Loucy (cell line): Measurements from ENCODE around the gene KBTBD4.

ENCODE experiments used
- H2AFZ ChIP-seq: fragments of 200-600 bp; sonication (generic); 2 replicates; pipeline ENCODE4 v1.6.0; 2016; ENCODE audit warnings: antibody characterized with exemption, mild to moderate bottlenecking, low read length, moderate library complexity
- H3F3A ChIP-seq: fragments of 200-600 bp; 2 replicates; pipeline ENCODE4 v1.6.0; 2016; ENCODE audit warnings: antibody characterized with exemption, low read depth, mild to moderate bottlenecking
- H3K27me3 ChIP-seq: fragments of 200-600 bp; sonication (generic); 2 replicates; pipeline ENCODE4 v1.6.1; 2014; ENCODE audit warnings: low read length, mild to moderate bottlenecking; ENCODE audit not compliant: insufficient read depth, poor library complexity, severe bottlenecking
- H3K36me3 ChIP-seq: fragments of 200-600 bp; sonication (generic); 2 replicates; pipeline ENCODE4 v1.6.1; 2016; ENCODE audit warnings: low read length; ENCODE audit not compliant: insufficient read depth
- H3K4me1 ChIP-seq: fragments of 200-600 bp; sonication (generic); 2 replicates; pipeline ENCODE4 v1.5.1; 2014; ENCODE audit warnings: low read length, mild to moderate bottlenecking; ENCODE audit not compliant: insufficient read depth, poor library complexity, severe bottlenecking
- H3K4me2 ChIP-seq: fragments of 200-600 bp; sonication (generic); 2 replicates; pipeline ENCODE4 v1.6.0; 2014; ENCODE audit warnings: antibody characterized with exemption, low read length, low read depth, mild to moderate bottlenecking; ENCODE audit not compliant: poor library complexity, severe bottlenecking
- H3K4me3 ChIP-seq: fragments of 200-600 bp; sonication (generic); 2 replicates; pipeline ENCODE4 v1.5.1; 2014; ENCODE audit warnings: low read length, mild to moderate bottlenecking, mixed read lengths; ENCODE audit not compliant: poor library complexity, severe bottlenecking
- H3K79me2 ChIP-seq: fragments of 200-600 bp; sonication (generic); 2 replicates; pipeline ENCODE4 v1.6.1; 2014; ENCODE audit warnings: low read length; ENCODE audit not compliant: insufficient read depth
- H3K9ac ChIP-seq: fragments of 200-600 bp; sonication (generic); 2 replicates; pipeline ENCODE4 v1.6.0; 2014; ENCODE audit warnings: mild to moderate bottlenecking, low read depth, low read length, moderate library complexity; ENCODE audit not compliant: poor library complexity, severe bottlenecking
- H3K9me2 ChIP-seq: fragments of 200-600 bp; sonication (generic); replicated peaks from 2 replicates; pipeline ENCODE4 v1.6.1; 2016; ENCODE audit warnings: low read depth, low read length, mixed read lengths
- H3K9me3 ChIP-seq: fragments of 200-600 bp; sonication (generic); 2 replicates; pipeline ENCODE4 v1.6.1; 2014; ENCODE audit warnings: mild to moderate bottlenecking, antibody characterized with exemption, low read length, low read depth; ENCODE audit not compliant: insufficient read depth
- H4K20me1 ChIP-seq: fragments of 200-600 bp; sonication (generic); 2 replicates; pipeline ENCODE4 v1.6.0; 2014; ENCODE audit warnings: antibody characterized with exemption, low read length, mild to moderate bottlenecking; ENCODE audit not compliant: insufficient read depth, poor library complexity, severe bottlenecking
- CTCF ChIP-seq: fragments of 200-600 bp; sonication (generic); conservative IDR thresholded peaks from 2 replicates; pipeline ENCODE4 v1.5.1; 2014; ENCODE audit warnings: mild to moderate bottlenecking, antibody characterized with exemption, low read length
- EZH2phosphoT487 ChIP-seq: fragments of 200-600 bp; IDR thresholded peaks from 2 replicates; pipeline ENCODE4 v1.6.1; 2018; ENCODE audit warnings: antibody characterized with exemption, mild to moderate bottlenecking, moderate library complexity, borderline replicate concordance

The KBTBD4 gene

GRCh38 chr11:47583844-47584243 lies 5.1 kb upstream of the KBTBD4 start:
- peaks cover 15% of the 10 kb centered on the region for H4K20me1 ChIP-seq
- H3K9me3 ChIP-seq: no peaks in the 10 kb centered on the region
- H3K9me2 ChIP-seq: no peaks in the 10 kb centered on the region

GRCh38 chr11:47577460-47578041 lies 1.2 kb downstream of the KBTBD4 start:
- Histone ChIP-seq H3K27me3 (no peaks in the 10 kb centered on the region), H2AFZ (no peak overlapping the region), H3K79me2 (peaks cover 78% of the 10 kb centered on the region), H3K4me1 (peaks cover 43% of the 10 kb centered on the region), H3K36me3 (peaks cover 27% of the 10 kb centered on the region; the same call in 1 of the 2 replicates), H3F3A (no peaks in the 10 kb centered on the region), H3K9ac (peak overlapping the region; percentile 90), H4K20me1 (peaks cover 32% of the 10 kb centered on the region), H3K4me2 (peak overlapping the region; percentile 88), H3K9me2 (no peaks in the 10 kb centered on the region), H3K4me3 (peak overlapping the region; percentile 97), H3K9me3 (no peaks in the 10 kb centered on the region)
- no peak for TF ChIP-seq CTCF
- no peak for TF ChIP-seq EZH2phosphoT487

More at GRCh38 chr11:47583844-47584243, 5.1 kb upstream of the KBTBD4 start:
- H3K27me3 ChIP-seq: no peaks in the 10 kb centered on the region
- no peak overlapping the region for H3K4me3 ChIP-seq
- H3K79me2 ChIP-seq: peaks cover 76% of the 10 kb centered on the region
- H3K4me2 ChIP-seq: peak overlapping the region; percentile 90
- TF ChIP-seq EZH2phosphoT487: no peak
- TF ChIP-seq CTCF: no peak
- peaks cover 62% of the 10 kb centered on the region for H3K4me1 ChIP-seq
- no peak overlapping the region for H2AFZ ChIP-seq
- H3F3A ChIP-seq: 0 out of 2 replicates have a peak, but pooled peaks cover 4% of the 10 kb centered on the region
- H3K36me3 ChIP-seq: peaks cover 38% of the 10 kb centered on the region; the same call in 1 of the 2 replicates
- no peak overlapping the region for H3K9ac ChIP-seq

- peaks cover 34% of the 10 kb centered on the region; the same call in 1 of the 2 replicates for H3K36me3 ChIP-seq
- H3K9me2 ChIP-seq: no peaks in the 10 kb centered on the region
- no peak overlapping the region for H3K4me3 ChIP-seq
- no peaks in the 10 kb centered on the region for H3K9me3 ChIP-seq
- H3K79me2 ChIP-seq: peaks cover 79% of the 10 kb centered on the region
- peaks cover 30% of the 10 kb centered on the region for H3K4me1 ChIP-seq
- no peak overlapping the region for H3K4me2 ChIP-seq
- TF ChIP-seq EZH2phosphoT487: no peak
- TF ChIP-seq CTCF: no peak
- H3K9ac ChIP-seq: no peak overlapping the region
- H3F3A ChIP-seq: no peaks in the 10 kb centered on the region
- H3K27me3 ChIP-seq: no peaks in the 10 kb centered on the region
- peaks cover 23% of the 10 kb centered on the region for H4K20me1 ChIP-seq
- H2AFZ ChIP-seq: no peak overlapping the region
Measured at GRCh38 chr11:47573321-47573720, 5.4 kb downstream of the KBTBD4 start.
